SU-DHL-6 (cell line): ENCODE measurements around the gene SPRY1.

ENCODE experiments used
- H2AFZ ChIP-seq: fragments of 200-600 bp; sonication (generic); 2 replicates; pipeline ENCODE4 v1.6.1; 2014; ENCODE audit warnings: low read depth, mild to moderate bottlenecking, moderate library complexity, mixed read lengths, antibody characterized with exemption, low read length; ENCODE audit not compliant: severe bottlenecking
- H3F3A ChIP-seq: fragments of 200-600 bp; shearing (Covaris generic); 2 replicates; pipeline ENCODE4 v1.6.0; 2016; ENCODE audit warnings: antibody characterized with exemption, mild to moderate bottlenecking; ENCODE audit not compliant: insufficient read depth
- H3K27ac ChIP-seq: fragments of 200-600 bp; sonication (generic); 2 replicates; pipeline ENCODE4 v1.5.1; 2016; ENCODE audit warnings: low read depth, mild to moderate bottlenecking, low read length, moderate library complexity, mixed read lengths
- H3K27me3 ChIP-seq: fragments of 200-600 bp; sonication (generic), shearing (Covaris generic); 2 replicates; pipeline ENCODE4 v1.6.0; 2014; ENCODE audit warnings: mild to moderate bottlenecking, low read length
- H3K36me3 ChIP-seq: fragments of 200-600 bp; sonication (generic); 2 replicates; pipeline ENCODE4 v1.6.1; 2014; ENCODE audit warnings: mild to moderate bottlenecking, low read length, mixed read lengths
- H3K4me2 ChIP-seq: fragments of 300-600, 200-600 bp; shearing (Covaris generic), sonication (generic); 2 replicates; pipeline ENCODE4 v1.6.0; 2014; ENCODE audit warnings: low read length, low read depth, mild to moderate bottlenecking; ENCODE audit not compliant: poor library complexity, severe bottlenecking
- H3K4me3 ChIP-seq: fragments of 200-600 bp; sonication (generic); 2 replicates; pipeline ENCODE4 v1.5.1; 2014; ENCODE audit warnings: antibody characterized with exemption, low read length, mild to moderate bottlenecking, mixed read lengths; ENCODE audit not compliant: insufficient read depth, poor library complexity, severe bottlenecking
- H3K79me2 ChIP-seq: fragments of 200-600 bp; sonication (generic); 2 replicates; pipeline ENCODE4 v1.6.1; 2014; ENCODE audit warnings: mild to moderate bottlenecking, low read length, moderate library complexity; ENCODE audit not compliant: insufficient read depth
- H3K9ac ChIP-seq: fragments of 200-600 bp; sonication (generic); 2 replicates; pipeline ENCODE4 v1.7.0; 2014; ENCODE audit warnings: mild to moderate bottlenecking, low read length
- H3K9me2 ChIP-seq: fragments of 200-600 bp; sonication (generic); replicated peaks from 2 replicates; pipeline ENCODE4 v1.6.1; 2014; ENCODE audit warnings: low read length; ENCODE audit not compliant: insufficient read depth
- H3K9me3 ChIP-seq: fragments of 200-600 bp; sonication (generic); 2 replicates; pipeline ENCODE4 v1.6.1; 2014; ENCODE audit warnings: low read length, mixed read lengths; ENCODE audit not compliant: insufficient read depth
- H4K20me1 ChIP-seq: fragments of 200-600 bp; sonication (generic); 2 replicates; pipeline ENCODE4 v1.6.1; 2014; ENCODE audit warnings: low read depth, mild to moderate bottlenecking, antibody characterized with exemption, low read length, moderate library complexity, mixed read lengths
- CTCF ChIP-seq: fragments of 200-600 bp; sonication (generic); IDR thresholded peaks from one replicate; pipeline ENCODE4 v1.5.1; 2017; ENCODE audit warnings: antibody characterized with exemption, mild to moderate bottlenecking, low read length, moderate library complexity; ENCODE audit not compliant: insufficient read depth, poor library complexity, severe bottlenecking
- EZH2phosphoT487 ChIP-seq: fragments of 200-600 bp; sonication (generic), shearing (Covaris generic); conservative IDR thresholded peaks from 2 replicates; pipeline ENCODE4 v1.6.1; 2018; ENCODE audit warnings: mild to moderate bottlenecking, antibody characterized with exemption, low read length, moderate library complexity, mixed read lengths

Gene SPRY1

GRCh38 chr4:123401271-123402120 lies 4.9 kb downstream of the SPRY1 start:
- Histone ChIP-seq H3K4me2 (no peak overlapping the region), H3F3A (no peaks in the 10 kb centered on the region), H3K79me2 (no peaks in the 10 kb centered on the region), H3K27me3 (no peaks in the 10 kb centered on the region), H3K4me3 (no peak overlapping the region), H4K20me1 (no peaks in the 10 kb centered on the region), H3K36me3 (no peaks in the 10 kb centered on the region), H3K27ac (no peak overlapping the region), H3K9me3 (no peaks in the 10 kb centered on the region), H2AFZ (no peak overlapping the region), H3K9me2 (no peaks in the 10 kb centered on the region), H3K9ac (no peak overlapping the region)
- TF ChIP-seq EZH2phosphoT487 = no peak
- TF ChIP-seq CTCF = no peak

GRCh38 chr4:123402121-123402465 lies 5.5 kb downstream of the SPRY1 start:
- Histone ChIP-seq H3K4me2 (no peak overlapping the region), H4K20me1 (no peaks in the 10 kb centered on the region), H3F3A (no peaks in the 10 kb centered on the region), H2AFZ (no peak overlapping the region), H3K4me3 (no peak overlapping the region), H3K27ac (no peak overlapping the region), H3K79me2 (no peaks in the 10 kb centered on the region), H3K9ac (no peak overlapping the region), H3K9me3 (no peaks in the 10 kb centered on the region), H3K36me3 (no peaks in the 10 kb centered on the region), H3K9me2 (no peaks in the 10 kb centered on the region), H3K27me3 (no peaks in the 10 kb centered on the region)
- TF ChIP-seq EZH2phosphoT487 (no peak), CTCF (no peak)

- Histone ChIP-seq H3K9me2 (no peaks in the 10 kb centered on the region), H3K79me2 (no peaks in the 10 kb centered on the region), H3K36me3 (no peaks in the 10 kb centered on the region), H4K20me1 (no peaks in the 10 kb centered on the region), H3K9ac (no peak overlapping the region), H3K4me2 (no peak overlapping the region), H3F3A (no peaks in the 10 kb centered on the region), H3K4me3 (no peak overlapping the region), H3K27me3 (no peaks in the 10 kb centered on the region), H3K27ac (no peak overlapping the region), H2AFZ (no peak overlapping the region), H3K9me3 (no peaks in the 10 kb centered on the region)
- TF ChIP-seq CTCF (no peak), EZH2phosphoT487 (no peak)
Observed at GRCh38 chr4:123403080-123403604, 6.5 kb downstream of the SPRY1 start.
